ENCODE data around the gene SAMSN1.
"Not testable (repeated sequence)": the region's sequence is repeated elsewhere in the genome, so short reads cannot be mapped to it uniquely, and the experiment has no call there.

SAMSN1 gene

DNA sequence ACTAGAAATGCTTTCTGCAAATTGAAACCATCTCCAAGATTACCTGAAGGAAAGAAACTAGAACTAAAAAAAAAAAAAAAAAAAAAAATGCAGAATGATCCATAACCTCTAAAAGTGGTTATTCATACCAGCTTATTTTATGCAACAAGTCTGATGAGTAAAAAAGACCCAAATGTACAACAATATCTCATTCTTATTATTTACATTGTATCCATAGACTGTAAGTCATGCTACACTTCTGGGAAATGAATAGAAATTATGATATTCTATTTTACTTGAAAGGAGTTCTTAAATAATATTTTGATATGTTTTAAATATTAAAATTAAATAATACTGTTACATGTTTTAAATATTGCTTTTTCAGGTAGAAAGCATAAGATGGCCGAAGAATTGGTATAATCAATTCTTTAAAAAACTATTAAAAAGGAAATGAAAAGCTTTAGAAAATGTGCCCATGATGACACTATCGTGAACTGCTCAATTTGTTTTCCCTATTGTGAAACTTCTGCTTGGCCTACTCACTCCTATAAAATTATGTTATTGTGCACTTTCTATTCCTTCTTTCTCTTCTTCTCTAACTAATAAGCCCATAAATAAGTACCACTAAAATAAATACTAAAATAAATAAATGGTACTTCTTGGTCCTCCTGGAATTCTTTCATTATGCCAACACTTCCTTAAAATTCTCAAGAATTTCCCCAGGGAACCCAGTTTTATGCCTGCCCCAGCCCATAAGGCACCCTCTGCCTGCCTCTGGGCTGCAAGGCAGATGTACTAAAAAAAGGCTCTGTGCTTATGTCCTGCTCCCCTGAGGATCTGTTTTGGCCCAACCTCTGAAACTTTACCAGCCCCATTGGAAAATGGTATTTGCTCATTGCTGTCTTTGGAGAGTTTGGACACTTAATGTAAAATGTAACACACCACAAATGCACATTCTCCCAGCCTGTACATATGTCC is 18.1 kb downstream of the SAMSN1 start:
- no peak for DNase-seq

GRCh38 chr21:14526836-14527695 is 19.0 kb downstream of the SAMSN1 start:
- DNase-seq: no peak

GRCh38 chr21:14526199-14526598 is 19.9 kb downstream of the SAMSN1 start:
- DNase-seq: no peak

- DNase-seq: no peak
Measured at GRCh38 chr21:14523234-14523633, 22.9 kb downstream of the SAMSN1 start.

GRCh38 chr21:14522736-14523135 is 23.4 kb downstream of the SAMSN1 start:
- DNase-seq: no peak

- no peak for DNase-seq
Measured at GRCh38 chr21:14520535-14520934, 25.6 kb downstream of the SAMSN1 start.

DNA sequence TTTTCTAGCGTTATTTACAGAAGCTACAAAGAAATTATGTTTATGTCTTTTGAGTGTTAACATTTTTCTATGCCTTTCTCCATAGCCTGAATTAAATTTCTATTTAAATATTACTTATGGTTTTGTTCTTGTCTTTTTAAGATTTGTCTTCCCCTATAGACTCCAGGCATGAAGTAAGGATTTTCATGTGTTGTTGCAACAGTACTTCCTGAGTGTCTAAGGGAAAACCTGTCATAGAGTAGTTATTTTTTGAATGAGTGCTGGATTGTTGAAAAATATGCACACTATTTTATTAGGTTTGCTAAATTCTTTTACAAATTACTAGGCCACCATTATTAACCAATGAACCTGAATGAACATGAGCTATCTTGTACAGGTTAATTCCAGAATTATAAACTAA is 27.1 kb downstream of the SAMSN1 start:
- DNase-seq: no peak

DNA sequence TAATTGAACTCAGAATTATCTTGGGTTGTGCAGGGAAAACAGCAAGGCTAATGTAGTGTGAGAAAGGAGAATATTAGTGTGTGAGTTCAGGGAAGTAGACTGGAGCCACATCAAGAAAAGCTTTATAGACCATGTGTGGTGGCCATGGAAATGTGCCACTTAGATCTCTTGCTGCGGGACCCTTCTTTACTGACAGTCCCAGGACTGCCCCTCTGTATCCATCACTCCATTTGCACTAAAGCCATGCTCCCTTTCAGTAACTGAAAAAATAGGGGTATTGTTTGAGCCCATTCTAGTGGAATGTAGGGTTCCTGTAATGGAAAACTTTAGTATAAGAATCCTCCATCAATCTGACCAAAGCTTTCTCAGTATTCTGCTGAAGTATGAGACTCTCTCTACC is 32.3 kb downstream of the SAMSN1 start:
- DNase-seq: no peak

DNA sequence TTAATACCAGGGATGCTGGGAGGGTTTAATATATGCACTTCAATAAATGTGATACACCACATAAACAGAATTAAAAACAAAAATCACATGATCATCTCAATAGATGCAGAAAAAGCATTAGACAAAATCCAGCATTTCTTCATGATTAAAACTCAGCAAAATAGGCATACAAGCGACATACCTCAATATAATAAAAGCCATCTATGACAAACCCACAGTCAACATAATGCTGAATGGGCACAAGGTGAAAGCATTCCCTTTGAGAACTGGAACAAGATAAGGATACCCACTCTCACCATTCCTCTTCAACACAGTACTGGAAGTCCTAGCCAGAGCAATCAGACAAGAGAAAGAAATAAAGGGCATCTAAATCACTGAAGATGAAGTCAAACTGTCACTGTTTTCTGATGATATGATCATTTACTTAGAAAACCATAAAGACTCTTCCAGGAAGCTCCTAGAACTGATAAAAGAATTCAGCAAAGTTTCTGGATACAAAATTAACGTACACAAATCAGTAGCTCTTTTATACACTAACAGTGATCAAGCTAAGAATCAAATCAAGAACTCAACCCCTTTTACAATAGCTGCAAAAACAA is 39.2 kb downstream of the SAMSN1 start:
- not testable (repeated sequence) for DNase-seq

GRCh38 chr21:14500873-14501272 is 45.2 kb downstream of the SAMSN1 start:
- DNase-seq: no peak

DNA sequence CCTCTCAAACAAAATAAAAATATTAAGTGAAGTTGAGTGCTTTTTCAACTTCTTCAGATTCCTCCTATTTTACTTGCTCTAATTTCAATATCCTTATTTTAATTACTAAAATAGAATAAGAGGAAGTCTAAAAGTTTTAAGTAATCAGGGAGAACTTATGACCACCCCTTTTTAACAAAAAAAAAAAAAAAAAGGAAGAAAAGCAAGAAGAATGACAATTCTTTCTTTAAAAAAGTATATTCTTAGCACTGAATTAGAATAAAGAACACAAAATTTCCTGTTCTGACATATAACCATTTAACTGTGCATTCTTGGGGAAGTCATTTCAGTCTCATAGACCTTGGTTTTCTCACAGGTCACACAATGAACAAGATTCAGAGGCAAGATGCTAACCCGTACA is 46.8 kb downstream of the SAMSN1 start:
- no peak for DNase-seq

- DNase-seq: no peak
Measured at GRCh38 chr21:14497825-14498224, 48.3 kb downstream of the SAMSN1 start.

- DNase-seq: no peak
Measured at GRCh38 chr21:14495075-14495474, 51.0 kb downstream of the SAMSN1 start.

- DNase-seq: not testable (repeated sequence)
Measured at GRCh38 chr21:14494181-14494580, 51.9 kb downstream of the SAMSN1 start.

DNA sequence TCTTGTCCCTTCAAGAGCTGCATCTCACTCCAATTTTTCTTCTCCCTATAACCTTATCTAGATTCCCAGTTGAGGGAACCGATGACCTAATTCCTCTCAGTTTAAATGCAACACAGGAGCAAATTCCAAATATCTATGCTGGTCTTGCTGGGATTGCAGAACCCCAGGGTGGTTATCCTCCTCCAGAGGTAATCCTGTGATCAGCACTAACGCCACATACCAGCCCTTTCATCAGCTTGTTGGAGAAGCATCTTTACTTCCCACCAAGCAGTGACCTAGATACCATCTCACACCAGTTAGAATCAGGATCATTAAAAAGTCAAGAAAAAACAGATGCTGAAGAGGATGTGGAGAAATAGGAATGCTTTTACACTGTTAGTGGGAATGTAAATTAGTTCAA is 52.4 kb downstream of the SAMSN1 start:
- DNase-seq: no peak

- no peak for DNase-seq
Measured at GRCh38 chr21:14492931-14493330, 53.2 kb downstream of the SAMSN1 start.

GRCh38 chr21:14491269-14491681 is 54.8 kb downstream of the SAMSN1 start:
- no peak for DNase-seq

DNA sequence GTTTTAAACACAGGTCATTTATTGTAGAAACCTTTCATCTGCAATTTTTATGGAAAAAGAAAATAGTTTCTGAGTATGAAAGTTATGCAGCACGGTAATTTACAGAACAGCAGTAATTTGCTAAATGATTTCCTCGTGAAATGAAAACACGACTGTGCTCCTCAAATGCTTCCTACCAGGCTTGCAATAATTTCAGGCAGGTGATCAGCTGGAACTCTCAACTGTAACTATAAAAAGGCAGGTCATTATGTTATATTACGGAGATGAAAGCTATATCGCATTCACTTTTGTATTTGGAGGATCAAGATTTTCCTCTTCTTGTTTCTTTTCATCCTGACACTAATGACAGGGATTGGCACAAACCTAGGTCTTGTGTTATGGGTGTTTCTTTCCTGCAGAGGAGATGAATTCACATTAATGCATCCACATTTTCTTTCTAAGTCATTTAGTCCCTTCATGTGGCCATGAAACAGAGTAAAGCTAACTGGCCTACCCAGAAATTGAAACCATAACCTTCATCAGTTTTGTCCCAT is 57.4 kb downstream of the SAMSN1 start:
- no peak for DNase-seq

GRCh38 chr21:14487490-14488432 is 58.4 kb downstream of the SAMSN1 start:
- no peak for DNase-seq

GRCh38 chr21:14486869-14487268 is 59.2 kb downstream of the SAMSN1 start:
- no peak for DNase-seq

- no peak for DNase-seq
Measured at GRCh38 chr21:14484188-14485009, 61.7 kb downstream of the SAMSN1 start.

Measured in amniotic stem cell (primary cell).